ENCODE measurements around the gene DNALI1.

The DNALI1 gene

DNA sequence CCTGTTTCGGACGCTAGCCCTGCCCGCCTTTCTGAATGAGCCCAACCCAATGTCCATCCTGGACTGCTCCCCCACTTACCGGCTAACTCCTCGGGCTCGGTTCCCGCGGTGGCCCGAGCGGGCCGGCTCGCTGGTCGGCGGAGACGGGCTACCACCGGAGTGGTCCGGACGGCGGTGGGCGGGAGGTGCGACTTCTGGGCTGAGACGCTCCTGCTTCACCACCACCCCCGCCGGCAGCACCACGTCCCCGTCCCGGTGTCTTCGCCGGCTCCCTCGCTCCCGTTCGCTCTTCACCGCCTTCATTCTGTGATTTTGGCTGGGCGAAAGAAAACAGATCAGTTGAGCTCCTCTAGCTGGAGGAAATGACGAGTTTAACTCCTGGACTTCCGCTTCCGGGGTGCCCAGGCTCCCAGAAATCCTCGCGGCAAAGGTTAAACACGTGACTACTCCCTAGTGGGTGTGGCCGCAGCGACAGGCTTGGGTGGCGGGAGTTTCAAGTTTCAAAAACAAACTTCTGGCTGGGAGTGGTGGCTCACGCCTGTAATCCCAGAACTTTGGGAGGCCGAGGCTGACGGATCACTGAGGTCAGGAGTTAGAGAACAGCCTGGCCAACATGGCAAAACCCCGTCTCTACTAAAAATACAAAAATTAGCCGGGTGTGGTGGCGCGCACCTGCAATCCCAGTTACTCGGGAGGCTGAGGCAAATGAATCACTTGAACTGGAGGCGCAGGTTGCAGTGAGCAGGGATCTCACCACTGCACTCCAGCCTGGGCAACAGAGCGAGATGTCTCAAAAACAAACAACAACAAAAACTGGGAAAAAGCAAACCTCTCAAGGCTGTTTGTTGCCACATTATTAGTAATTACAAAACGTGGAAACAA is 2.6 kb upstream of the DNALI1 start, which contains the start of gene SNIP1 (continued):
- no peak for TF ChIP-seq PRDM2 (tag by site-specific recombination; IDR thresholded peaks at IDR 0.05; ENCODE audit: borderline replicate concordance)
- no peak for TF ChIP-seq ZNF707 (tag by site-specific recombination; IDR thresholded peaks at IDR 0.05)
- TF ChIP-seq ZNF639 (tag by site-specific recombination; IDR thresholded peaks at IDR 0.05) = peak; percentile 65; the same call in 1 of the 2 replicates
- no peak; the same call in 1 of the 2 replicates for TF ChIP-seq ELK4 (IDR thresholded peaks at IDR 0.05; ENCODE audit: borderline replicate concordance, low read depth, low read length)
- no peak for TF ChIP-seq ZBTB20 (tag by site-specific recombination; IDR thresholded peaks at IDR 0.05)
- TF ChIP-seq MYNN (tag by site-specific recombination; IDR thresholded peaks at IDR 0.05; ENCODE audit: borderline replicate concordance) = no peak
- TF ChIP-seq KLF17 (tag by site-specific recombination; IDR thresholded peaks at IDR 0.05) = no peak; the same call in 1 of the 2 replicates
- TF ChIP-seq, protein P1, sequence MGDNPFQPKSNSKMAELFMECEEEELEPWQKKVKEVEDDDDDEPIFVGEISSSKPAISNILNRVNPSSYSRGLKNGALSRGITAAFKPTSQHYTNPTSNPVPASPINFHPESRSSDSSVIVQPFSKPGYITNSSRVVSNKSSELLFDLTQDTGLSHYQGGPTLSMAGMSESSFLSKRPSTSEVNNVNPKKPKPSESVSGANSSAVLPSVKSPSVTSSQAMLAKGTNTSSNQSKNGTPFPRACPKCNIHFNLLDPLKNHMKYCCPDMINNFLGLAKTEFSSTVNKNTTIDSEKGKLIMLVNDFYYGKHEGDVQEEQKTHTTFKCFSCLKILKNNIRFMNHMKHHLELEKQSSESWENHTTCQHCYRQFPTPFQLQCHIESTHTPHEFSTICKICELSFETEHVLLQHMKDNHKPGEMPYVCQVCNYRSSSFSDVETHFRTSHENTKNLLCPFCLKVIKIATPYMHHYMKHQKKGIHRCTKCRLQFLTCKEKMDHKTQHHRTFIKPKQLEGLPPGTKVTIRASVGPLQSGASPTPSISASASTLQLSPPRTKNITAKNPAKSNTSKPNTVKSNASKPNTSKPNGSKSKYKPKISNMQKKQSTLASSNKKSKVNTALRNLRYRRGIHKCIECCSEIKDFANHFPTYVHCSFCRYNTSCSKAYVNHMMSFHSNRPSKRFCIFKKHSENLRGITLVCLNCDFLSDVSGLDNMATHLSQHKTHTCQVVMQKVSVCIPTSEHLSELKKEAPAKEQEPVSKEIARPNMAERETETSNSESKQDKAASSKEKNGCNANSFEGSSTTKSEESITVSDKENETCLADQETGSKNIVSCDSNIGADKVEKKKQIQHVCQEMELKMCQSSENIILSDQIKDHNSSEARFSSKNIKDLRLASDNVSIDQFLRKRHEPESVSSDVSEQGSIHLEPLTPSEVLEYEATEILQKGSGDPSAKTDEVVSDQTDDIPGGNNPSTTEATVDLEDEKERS (tag by site-specific recombination; IDR thresholded peaks at IDR 0.05) = peak; percentile 100
- TF ChIP-seq, protein P2, sequence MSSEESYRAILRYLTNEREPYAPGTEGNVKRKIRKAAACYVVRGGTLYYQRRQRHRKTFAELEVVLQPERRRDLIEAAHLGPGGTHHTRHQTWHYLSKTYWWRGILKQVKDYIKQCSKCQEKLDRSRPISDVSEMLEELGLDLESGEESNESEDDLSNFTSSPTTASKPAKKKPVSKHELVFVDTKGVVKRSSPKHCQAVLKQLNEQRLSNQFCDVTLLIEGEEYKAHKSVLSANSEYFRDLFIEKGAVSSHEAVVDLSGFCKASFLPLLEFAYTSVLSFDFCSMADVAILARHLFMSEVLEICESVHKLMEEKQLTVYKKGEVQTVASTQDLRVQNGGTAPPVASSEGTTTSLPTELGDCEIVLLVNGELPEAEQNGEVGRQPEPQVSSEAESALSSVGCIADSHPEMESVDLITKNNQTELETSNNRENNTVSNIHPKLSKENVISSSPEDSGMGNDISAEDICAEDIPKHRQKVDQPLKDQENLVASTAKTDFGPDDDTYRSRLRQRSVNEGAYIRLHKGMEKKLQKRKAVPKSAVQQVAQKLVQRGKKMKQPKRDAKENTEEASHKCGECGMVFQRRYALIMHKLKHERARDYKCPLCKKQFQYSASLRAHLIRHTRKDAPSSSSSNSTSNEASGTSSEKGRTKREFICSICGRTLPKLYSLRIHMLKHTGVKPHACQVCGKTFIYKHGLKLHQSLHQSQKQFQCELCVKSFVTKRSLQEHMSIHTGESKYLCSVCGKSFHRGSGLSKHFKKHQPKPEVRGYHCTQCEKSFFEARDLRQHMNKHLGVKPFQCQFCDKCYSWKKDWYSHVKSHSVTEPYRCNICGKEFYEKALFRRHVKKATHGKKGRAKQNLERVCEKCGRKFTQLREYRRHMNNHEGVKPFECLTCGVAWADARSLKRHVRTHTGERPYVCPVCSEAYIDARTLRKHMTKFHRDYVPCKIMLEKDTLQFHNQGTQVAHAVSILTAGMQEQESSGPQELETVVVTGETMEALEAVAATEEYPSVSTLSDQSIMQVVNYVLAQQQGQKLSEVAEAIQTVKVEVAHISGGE (tag by site-specific recombination; conservative IDR thresholded peaks at IDR 0.05; ENCODE audit: low read depth) = peak; percentile 90
- no peak for TF ChIP-seq ZNF138 (tag by site-specific recombination; IDR thresholded peaks at IDR 0.05; ENCODE audit: borderline replicate concordance)
- TF ChIP-seq ZNF776 (tag by site-specific recombination; IDR thresholded peaks at IDR 0.05; ENCODE audit: borderline replicate concordance) = no peak
- no peak for TF ChIP-seq ZNF530 (tag by site-specific recombination; IDR thresholded peaks at IDR 0.05; ENCODE audit: low read depth)
- TF ChIP-seq PRDM1 (tag by site-specific recombination; IDR thresholded peaks at IDR 0.05) = no peak
- TF ChIP-seq PRDM10 (tag by site-specific recombination; IDR thresholded peaks at IDR 0.05) = no peak
- no peak for TF ChIP-seq ZNF274 (IDR thresholded peaks at IDR 0.05; ENCODE audit: low read length)
- TF ChIP-seq ZNF274 (tag by site-specific recombination; IDR thresholded peaks at IDR 0.05; ENCODE audit: borderline replicate concordance) = no peak
- no peak for TF ChIP-seq SALL2 (tag by site-specific recombination; IDR thresholded peaks at IDR 0.05; ENCODE audit: borderline replicate concordance)

Data from HEK293 (cell line).